DND-41 (cell line): ENCODE results near the gene ZC2HC1B.

Experiments used
- CTCF ChIP-seq: IDR thresholded peaks from 2 replicates; pipeline ENCODE4 v1.5.1; 2012; ENCODE audit warnings: borderline replicate concordance, low read length, moderate library complexity, mild to moderate bottlenecking; ENCODE audit not compliant: poor library complexity, severe bottlenecking; ENCODE audit errors: extremely low read depth
- EZH2 ChIP-seq: IDR thresholded peaks from 3 replicates; pipeline ENCODE4 v1.6.1; 2012; ENCODE audit warnings: borderline replicate concordance, low read depth, mild to moderate bottlenecking, moderate library complexity, low read length, inconsistent platforms; ENCODE audit not compliant: severe bottlenecking

GRCh38 chr6:143984666-143985065 is 120.4 kb downstream of the ZC2HC1B start:
- TF ChIP-seq CTCF (no peak), EZH2 (no peak)
